GM18505 (cell line): ENCODE results near the gene UBTD1.

Experiments
- ATAC-seq: cut with Tn5 transposase; IDR thresholded peaks from one replicate; pipeline ENCODE4 v1.9.1; 2021; ENCODE audit not compliant: unreplicated experiment
- POLR2A ChIP-seq: IDR thresholded peaks from 4 replicates; pipeline ENCODE4 v1.6.1; 2011; ENCODE audit warnings: borderline replicate concordance; ENCODE audit not compliant: insufficient read depth, insufficient read length; ENCODE audit errors: extremely low read depth

The UBTD1 gene

DNA sequence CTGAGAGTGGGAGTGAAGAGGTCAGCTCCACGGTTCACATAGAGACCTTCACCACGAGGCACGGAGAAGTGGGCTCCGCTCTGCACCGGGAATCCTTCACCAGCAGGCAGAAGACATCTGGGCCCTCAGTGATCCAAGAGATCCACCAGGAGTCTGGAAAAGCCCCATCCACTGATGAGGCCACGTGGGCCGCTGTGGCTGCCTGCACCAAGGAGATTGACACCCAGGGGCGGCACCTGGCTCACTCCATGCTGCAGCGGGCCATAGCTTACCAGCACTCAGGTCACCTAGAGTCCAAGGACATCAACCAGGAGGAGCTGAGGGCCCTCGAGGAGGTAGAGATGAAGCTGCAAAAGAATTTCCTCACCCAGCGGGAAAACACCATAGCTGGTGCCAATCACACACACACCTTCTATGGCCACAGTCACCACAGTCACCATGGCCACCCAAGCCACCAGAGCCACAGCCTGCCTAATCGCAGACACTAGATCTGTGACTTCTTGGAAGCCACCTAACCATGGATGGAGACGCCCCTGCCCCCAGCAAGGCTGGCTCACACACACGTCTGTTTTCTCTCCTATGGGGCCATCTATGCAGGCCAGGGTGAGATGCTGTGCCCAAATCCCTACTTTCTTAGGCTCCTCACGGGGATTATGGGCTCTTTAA lies 91.5 kb downstream of the UBTD1 start:
- TF ChIP-seq POLR2A, result no peak
- ATAC-seq, result no peak

DNA sequence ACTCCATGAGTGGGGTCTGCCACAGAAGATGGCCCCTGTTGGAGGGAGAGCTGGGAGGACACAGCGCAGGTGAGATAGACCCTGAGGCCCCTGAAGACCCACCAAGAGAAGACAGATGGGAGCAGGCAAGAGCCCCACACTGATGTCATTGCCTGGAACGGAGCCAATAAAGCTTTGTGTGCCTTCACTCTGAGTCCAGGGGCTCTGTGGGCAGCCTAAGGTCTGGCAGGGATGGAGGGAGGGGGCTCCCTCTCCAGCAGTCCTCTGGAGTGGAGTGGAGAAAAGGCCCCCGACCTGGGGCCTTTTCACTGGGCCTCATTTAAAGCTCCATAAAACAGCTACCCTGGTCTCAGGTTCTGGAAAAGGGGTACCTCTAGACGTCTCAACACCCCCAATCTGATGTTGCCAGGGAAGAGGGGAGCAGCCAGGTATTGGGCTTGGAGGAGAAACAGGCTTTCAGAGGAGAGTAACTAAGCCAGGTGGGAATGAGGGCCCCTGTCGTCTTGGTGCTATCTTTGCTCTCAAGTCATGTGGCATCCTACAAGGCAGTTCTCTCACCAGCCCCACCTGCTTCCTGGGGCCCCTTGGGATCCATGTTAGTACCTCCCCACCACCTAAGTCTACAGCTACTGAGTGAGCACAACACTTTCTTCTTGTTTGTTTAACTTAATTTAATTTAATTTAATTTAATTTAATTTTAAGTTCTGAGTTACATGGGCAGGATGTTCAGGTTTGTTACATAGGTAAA lies 92.2 kb downstream of the UBTD1 start:
- TF ChIP-seq POLR2A, result no peak
- no peak for ATAC-seq

DNA sequence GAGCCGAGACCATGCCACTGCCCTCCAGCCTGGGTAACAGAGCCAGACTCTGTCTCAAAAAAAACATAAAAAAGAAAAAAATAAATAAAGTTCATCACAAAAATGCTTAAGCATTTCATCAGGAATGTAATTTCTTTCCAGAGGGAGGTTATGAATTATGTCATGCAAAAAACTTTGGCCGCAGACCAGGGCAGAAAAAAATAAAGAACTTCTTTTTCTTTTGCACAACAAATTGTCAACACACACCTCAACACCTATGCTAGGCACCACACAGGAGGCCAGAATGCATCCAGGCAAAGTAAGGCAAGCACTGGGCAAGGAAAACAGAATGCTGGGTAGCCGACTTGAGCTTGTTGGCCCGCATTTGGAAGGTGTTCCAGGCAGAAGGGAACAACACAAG lies 94.7 kb downstream of the UBTD1 start:
- ATAC-seq, result no peak
- TF ChIP-seq POLR2A, result no peak

DNA sequence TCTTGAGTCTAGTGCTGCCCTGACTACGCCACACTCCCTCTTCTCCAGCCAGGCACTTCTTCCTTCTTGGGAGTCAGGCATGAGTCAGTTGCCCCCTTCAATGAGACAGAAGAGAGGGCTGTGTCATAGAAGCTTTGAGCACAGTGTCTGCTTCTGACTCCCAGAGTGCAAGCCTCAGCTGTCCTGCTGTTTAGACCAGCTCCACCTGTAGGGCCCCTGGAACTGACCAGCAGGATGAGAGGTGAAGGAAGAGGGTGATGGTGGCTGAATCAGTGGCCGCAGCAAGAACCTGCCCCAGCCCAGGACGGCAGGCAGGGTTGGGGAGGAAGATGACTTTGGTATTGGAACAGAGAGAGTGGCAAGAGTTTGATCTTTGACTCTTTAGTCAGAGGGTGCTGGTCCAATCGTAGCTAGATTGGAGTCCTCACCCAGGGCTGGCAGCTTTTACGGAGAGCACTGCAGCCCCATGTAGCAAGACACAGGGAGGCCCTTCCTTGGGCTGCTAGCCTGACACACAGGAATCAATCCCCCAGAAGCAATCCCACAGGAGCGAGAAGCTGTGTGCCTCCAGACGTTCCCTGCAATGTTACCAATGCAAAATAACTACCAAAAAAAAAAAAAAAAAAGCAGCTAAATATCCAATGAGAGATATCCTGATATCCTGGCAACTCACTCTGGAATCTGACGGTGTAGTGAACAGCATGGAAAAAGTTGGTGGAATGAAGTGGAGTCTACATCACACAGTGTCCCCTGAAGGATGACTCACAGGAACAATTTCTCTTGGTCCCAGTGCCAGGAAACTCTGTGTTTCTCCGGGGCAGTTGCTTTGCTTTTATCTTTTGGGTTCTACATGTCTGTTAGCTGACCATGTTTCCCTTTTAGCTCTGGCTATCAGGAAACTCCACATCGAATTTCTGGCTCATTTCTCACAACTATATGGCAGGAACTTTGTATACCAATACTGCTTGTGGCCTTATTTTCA lies 97.7 kb downstream of the UBTD1 start:
- ATAC-seq, result no peak
- TF ChIP-seq POLR2A, result no peak

DNA sequence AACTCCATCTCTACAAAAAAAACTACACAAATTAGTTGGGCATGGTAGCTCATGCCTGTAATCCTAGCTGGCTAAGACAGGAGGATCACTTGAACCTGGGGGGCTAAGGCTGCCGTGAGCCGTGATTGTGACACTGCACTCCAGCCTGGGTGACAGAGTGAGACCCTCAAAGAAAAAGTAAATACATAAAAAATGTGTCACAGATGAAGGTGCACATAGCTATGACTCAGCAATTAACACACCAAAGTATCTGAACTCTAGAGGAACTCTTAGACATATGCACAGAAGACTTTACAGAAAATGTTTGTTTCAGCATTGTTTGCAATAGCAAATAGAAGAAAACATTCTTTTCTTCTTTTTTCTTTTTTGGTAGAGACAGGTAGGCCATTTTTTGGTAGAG lies 99.1 kb downstream of the UBTD1 start:
- no peak for TF ChIP-seq POLR2A
- no peak for ATAC-seq

DNA sequence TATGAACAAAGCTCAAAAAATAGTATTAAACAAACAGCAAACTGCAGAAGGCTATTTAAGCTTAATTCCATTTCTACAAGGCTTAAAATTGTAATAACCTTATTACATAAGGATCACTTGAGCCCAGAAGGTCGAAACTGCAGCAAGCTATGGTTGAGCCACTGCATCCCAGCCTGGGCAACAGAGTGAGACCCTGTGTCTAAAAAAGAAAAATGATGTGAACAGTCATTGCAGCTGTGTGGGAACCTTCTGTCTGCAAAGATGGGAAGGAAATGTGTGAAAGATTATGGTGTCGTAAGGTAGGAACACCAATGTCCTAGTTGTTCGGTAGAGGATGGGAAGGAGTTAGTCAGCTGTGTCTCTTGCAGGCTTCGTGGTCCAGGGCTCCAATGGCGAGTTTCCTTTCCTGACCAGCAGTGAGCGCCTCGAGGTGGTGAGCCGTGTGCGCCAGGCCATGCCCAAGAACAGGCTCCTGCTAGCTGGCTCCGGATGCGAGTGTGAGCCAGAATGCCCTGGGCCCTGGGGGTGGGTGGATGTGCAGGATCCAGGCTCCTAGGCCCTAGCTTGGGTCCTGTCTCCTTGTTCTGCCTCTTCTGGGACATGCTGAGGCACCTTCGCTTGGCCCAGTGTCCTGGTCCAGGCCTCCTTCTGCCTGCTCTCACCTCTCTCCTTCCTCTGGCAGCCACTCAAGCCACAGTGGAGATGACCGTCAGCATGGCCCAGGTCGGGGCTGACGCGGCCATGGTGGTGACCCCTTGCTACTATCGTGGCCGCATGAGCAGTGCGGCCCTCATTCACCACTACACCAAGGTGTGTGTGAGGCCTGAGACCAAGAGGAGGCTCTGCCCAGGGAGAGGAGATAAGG lies 99.9 kb downstream of the UBTD1 start:
- ATAC-seq, result no peak

DNA sequence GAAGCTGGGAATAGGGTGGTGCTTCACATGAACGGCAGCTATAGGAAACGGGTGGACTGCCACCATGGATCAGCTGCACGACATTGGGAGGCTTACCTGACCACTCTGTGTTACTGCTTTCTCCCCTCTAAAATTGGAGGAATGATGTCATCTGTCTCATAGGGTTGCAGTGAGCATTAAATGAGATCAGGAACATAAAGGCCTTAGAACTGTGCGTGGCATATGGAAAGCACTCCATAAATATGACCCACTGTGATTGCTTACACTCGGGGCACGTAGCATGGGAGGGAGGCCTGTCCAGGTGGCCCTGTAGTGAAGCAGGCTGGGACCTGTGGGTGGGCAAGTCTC lies 100.5 kb downstream of the UBTD1 start:
- ATAC-seq, result no peak
- no peak for TF ChIP-seq POLR2A

More for the DNA sequence above, 99.9 kb downstream of the UBTD1 start:
- TF ChIP-seq POLR2A, result no peak

DNA sequence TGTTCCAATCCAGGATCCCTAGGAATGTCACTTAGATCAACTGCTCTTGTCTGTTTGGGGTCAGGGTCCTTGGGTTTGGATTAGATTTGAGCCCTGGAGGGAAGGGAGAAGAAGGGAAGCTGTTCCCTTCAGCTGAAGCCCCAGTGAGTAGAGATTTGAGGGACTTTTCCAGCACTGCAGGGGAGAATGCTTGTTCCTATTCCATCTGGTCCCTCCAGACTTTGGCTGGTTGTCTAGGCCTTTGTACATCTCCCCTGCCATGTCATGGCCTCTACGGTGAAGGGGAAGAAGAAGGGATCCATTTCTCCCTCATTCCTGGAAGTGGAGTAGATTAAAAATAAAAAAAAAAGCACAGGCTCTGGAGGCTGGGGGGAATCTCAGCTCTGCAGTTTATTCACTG lies 101.9 kb downstream of the UBTD1 start:
- no peak for TF ChIP-seq POLR2A
- ATAC-seq, result no peak

DNA sequence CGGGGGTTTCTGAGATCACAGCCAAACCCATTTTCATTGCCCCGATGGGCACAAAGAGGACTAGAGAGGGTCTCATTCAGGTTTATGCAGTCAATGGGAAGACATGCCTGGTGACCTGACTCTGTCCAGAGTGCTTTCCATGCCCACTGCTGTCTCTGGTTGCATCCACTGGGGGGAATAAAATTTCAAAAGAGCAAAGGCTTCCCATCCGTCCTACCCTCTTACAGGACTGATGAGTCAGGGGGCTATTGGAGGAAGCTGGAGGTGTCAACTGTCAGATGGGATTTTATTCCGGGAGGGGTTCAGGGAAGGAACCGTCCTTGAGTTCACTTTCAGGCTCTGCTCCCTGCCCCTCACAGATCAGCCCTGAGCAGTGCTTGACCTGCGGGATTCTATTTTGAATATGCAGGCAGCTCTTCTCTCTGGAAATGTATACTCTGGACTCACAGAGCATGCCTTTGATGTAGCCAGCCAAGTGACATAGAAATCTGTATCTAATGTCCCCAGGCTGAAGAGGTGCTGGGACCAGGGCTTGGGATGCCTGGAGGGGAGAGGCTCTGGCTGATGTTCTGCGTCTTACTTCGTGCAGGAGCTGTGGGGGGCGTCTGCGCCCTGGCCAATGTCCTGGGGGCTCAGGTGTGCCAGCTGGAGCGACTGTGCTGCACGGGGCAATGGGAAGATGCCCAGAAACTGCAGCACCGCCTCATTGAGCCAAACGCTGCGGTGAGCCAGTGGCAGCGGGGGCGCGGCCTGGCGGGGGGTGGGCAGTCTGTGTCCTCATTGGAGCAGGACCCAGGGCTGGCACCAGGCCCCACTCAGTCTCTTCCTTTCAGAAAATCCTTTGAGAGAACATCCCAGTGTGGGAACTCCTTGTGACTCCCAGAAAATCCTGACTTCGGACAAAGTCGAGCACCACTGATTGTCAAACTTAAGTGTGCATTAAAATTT lies 102.8 kb downstream of the UBTD1 start:
- no peak for TF ChIP-seq POLR2A
- no peak for ATAC-seq

DNA sequence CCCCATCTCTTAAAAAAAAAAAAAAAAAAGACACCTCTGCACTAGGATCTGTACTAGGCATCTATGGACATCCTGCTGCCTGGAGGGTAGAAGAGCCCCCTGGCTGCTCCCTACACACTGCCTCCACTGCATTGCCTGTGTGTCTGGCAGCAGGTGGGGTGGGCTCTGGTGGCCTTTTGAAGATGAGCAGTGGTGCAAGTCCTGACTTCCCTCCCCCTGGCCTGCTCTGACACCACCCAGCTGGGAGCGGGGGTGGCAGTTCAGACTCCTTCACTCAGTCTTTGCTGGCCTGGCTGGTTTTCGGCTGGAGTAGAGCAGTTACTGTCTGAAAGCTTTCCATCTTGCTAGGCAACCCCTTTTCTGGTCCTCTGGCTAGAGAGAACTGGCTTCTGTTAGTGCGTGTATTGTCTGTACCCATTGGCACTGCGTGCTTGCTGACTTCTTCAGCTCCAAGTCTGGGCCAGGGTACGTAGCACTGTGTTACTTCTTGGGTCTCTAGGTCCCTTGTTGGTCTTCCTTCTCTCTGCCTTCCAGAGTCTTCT lies 108.4 kb downstream of the UBTD1 start:
- no peak for TF ChIP-seq POLR2A
- ATAC-seq, result no peak

DNA sequence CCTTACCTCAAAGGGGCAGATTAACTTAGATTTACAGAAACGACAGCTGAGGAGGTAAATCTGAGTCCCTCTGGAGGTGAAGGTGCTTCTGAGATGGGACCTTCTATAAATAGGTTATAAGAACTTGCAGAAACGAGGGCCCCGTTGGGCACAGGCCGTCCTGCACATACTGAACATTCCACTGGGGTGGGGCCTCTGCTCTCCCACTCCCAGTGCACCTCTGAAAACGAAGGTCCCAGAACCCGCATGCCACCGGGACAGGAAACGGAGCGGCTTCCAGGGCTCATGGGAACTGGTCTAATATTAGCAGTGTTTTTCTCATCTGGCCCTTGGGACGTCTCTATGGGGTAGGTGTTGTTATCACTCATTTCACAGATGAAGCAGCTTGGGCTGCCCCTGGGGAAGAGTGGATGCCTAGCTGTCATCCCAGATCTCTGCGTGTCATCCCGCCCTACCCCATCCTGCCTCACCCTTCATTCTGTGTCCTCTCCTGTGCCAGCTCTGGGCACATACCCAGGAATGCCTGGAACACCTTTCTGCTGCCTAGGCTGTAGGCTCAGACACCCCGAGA lies 110.4 kb downstream of the UBTD1 start:
- no peak for TF ChIP-seq POLR2A
- ATAC-seq, result no peak
